Measurements from ENCODE around the gene TRAPPC3L. TPM values are rescaled to one million over a fixed set of nuclear protein-coding genes. Genes with fewer than 3 reads are reported as not detected.

The TRAPPC3L gene
- total RNA-seq, 1 experiment from 2014 or later: not detected

- DNase-seq (ENCODE audit: low spot score): no peak
- Histone ChIP-seq H3K36me3 (ENCODE audit: insufficient read depth, low read length, poor library complexity, severe bottlenecking) (peaks cover 44% of the 10 kb centered on the region), H3K4me3 (ENCODE audit: low read depth, low read length, poor library complexity, severe bottlenecking) (no peak overlapping the region), H3K27ac (ENCODE audit: low read depth, low read length, poor library complexity, severe bottlenecking) (no peak overlapping the region), H3K27me3 (replicated peaks; ENCODE audit: insufficient read depth, low read depth, low read length, poor library complexity) (no peaks in the 10 kb centered on the region), H3K9me3 (ENCODE audit: low read depth, low read length, poor library complexity, severe bottlenecking) (no peaks in the 10 kb centered on the region), H3K4me1 (ENCODE audit: insufficient read depth, low read length, poor library complexity, severe bottlenecking) (no peaks in the 10 kb centered on the region)
- no TSS peak for BruUV-seq (replicated peaks)
- ChIA-PET CTCF (no interaction called here), POLR2A (ENCODE audit: low non-redundant PET) (no interaction called here)
- no peak for TF ChIP-seq CTCF (conservative IDR thresholded peaks at IDR 0.05; ENCODE audit: low read depth, low read length)
- TF ChIP-seq EZH2 (IDR thresholded peaks at IDR 0.05; ENCODE audit: borderline replicate concordance, low read depth, low read length, poor library complexity, severe bottlenecking): no peak
- intact Hi-C loops (cut with micrococcal nuclease; ENCODE audit: unreplicated experiment): no loop called here
Observed at GRCh38 chr6:116586276-116586675, 40.8 kb upstream of the TRAPPC3L start.

GRCh38 chr6:116580198-116580597, 34.7 kb upstream of the TRAPPC3L start:
- CTCF ChIA-PET: no interaction called here
- DNase-seq (ENCODE audit: low spot score): no peak
- Histone ChIP-seq H3K36me3 (ENCODE audit: insufficient read depth, low read length, poor library complexity, severe bottlenecking) (peaks cover 13% of the 10 kb centered on the region), H3K9me3 (ENCODE audit: low read depth, low read length, poor library complexity, severe bottlenecking) (no peaks in the 10 kb centered on the region), H3K27me3 (replicated peaks; ENCODE audit: insufficient read depth, low read depth, low read length, poor library complexity) (no peaks in the 10 kb centered on the region), H3K4me1 (ENCODE audit: insufficient read depth, low read length, poor library complexity, severe bottlenecking) (peaks cover 5% of the 10 kb centered on the region), H3K27ac (ENCODE audit: low read depth, low read length, poor library complexity, severe bottlenecking) (no peak overlapping the region), H3K4me3 (ENCODE audit: low read depth, low read length, poor library complexity, severe bottlenecking) (no peak overlapping the region)
- no peak for TF ChIP-seq EZH2 (IDR thresholded peaks at IDR 0.05; ENCODE audit: borderline replicate concordance, low read depth, low read length, poor library complexity, severe bottlenecking)
- no TSS peak for BruUV-seq (replicated peaks)
- intact Hi-C loops (cut with micrococcal nuclease; ENCODE audit: unreplicated experiment): no loop called here
- POLR2A ChIA-PET (ENCODE audit: low non-redundant PET): no interaction called here

GRCh38 chr6:116579143-116579542, 33.7 kb upstream of the TRAPPC3L start:
- Histone ChIP-seq H3K36me3 (ENCODE audit: insufficient read depth, low read length, poor library complexity, severe bottlenecking) (peaks cover 10% of the 10 kb centered on the region), H3K27ac (ENCODE audit: low read depth, low read length, poor library complexity, severe bottlenecking) (no peak overlapping the region), H3K4me1 (ENCODE audit: insufficient read depth, low read length, poor library complexity, severe bottlenecking) (peaks cover 8% of the 10 kb centered on the region), H3K9me3 (ENCODE audit: low read depth, low read length, poor library complexity, severe bottlenecking) (no peaks in the 10 kb centered on the region), H3K4me3 (ENCODE audit: low read depth, low read length, poor library complexity, severe bottlenecking) (no peak overlapping the region), H3K27me3 (replicated peaks; ENCODE audit: insufficient read depth, low read depth, low read length, poor library complexity) (no peaks in the 10 kb centered on the region)
- BruUV-seq (replicated peaks): no TSS peak
- CTCF ChIA-PET: no interaction called here
- TF ChIP-seq EZH2 (IDR thresholded peaks at IDR 0.05; ENCODE audit: borderline replicate concordance, low read depth, low read length, poor library complexity, severe bottlenecking) (no peak), CTCF (conservative IDR thresholded peaks at IDR 0.05; ENCODE audit: low read depth, low read length) (no peak)
- intact Hi-C loops (cut with micrococcal nuclease; ENCODE audit: unreplicated experiment): no loop called here
- POLR2A ChIA-PET (ENCODE audit: low non-redundant PET): no interaction called here
- no peak for DNase-seq (ENCODE audit: low spot score)

GRCh38 chr6:116578335-116578734, 32.9 kb upstream of the TRAPPC3L start:
- Histone ChIP-seq H3K27me3 (replicated peaks; ENCODE audit: insufficient read depth, low read depth, low read length, poor library complexity) (no peaks in the 10 kb centered on the region), H3K27ac (ENCODE audit: low read depth, low read length, poor library complexity, severe bottlenecking) (no peak overlapping the region), H3K4me3 (ENCODE audit: low read depth, low read length, poor library complexity, severe bottlenecking) (no peak overlapping the region), H3K9me3 (ENCODE audit: low read depth, low read length, poor library complexity, severe bottlenecking) (no peaks in the 10 kb centered on the region), H3K4me1 (ENCODE audit: insufficient read depth, low read length, poor library complexity, severe bottlenecking) (peaks cover 8% of the 10 kb centered on the region), H3K36me3 (ENCODE audit: insufficient read depth, low read length, poor library complexity, severe bottlenecking) (peaks cover 13% of the 10 kb centered on the region)
- CTCF ChIA-PET: no interaction called here
- TF ChIP-seq EZH2 (IDR thresholded peaks at IDR 0.05; ENCODE audit: borderline replicate concordance, low read depth, low read length, poor library complexity, severe bottlenecking) (no peak), CTCF (conservative IDR thresholded peaks at IDR 0.05; ENCODE audit: low read depth, low read length) (no peak)
- intact Hi-C loops (cut with micrococcal nuclease; ENCODE audit: unreplicated experiment): no loop called here
- POLR2A ChIA-PET (ENCODE audit: low non-redundant PET): no interaction called here
- DNase-seq (ENCODE audit: low spot score): no peak
- BruUV-seq (replicated peaks): no TSS peak

All from A673 (cell line).